ENCODE measurements around the gene RASA3. TPM values are rescaled to one million over a fixed set of nuclear protein-coding genes. Genes with fewer than 3 reads are reported as not detected.

RASA3 gene
- polyA plus RNA-seq, 3 donors: 9.0 to 32.6 (median 16.6) TPM

GRCh38 chr13:113991676-113992179, 140.7 kb downstream of the RASA3 start:
- peaks cover 0 to 28% (median 0%) of the 10 kb centered on the region in 7 donors for H3K9me3 Mint-ChIP-seq
- Histone ChIP-seq H3K27me3 (ENCODE audit: control insufficient read depth in 2 of 2, insufficient read depth in 2 of 2, low read length in 2 of 2) (no peaks in the 10 kb centered on the region), H3K27ac (ENCODE audit: low read depth in 1 of 2, low read length in 2 of 2) (no peak overlapping the region), H3K79me2 (ENCODE audit: insufficient read depth, low read length) (no peaks in the 10 kb centered on the region), H4K20me1 (ENCODE audit: insufficient read depth, low read length) (no peaks in the 10 kb centered on the region), H3K36me3 (replicated peaks in 1 of 2; ENCODE audit: control insufficient read depth in 1 of 2, insufficient read depth in 2 of 2, low read length in 2 of 2) (peaks cover 60 to 72% of the 10 kb centered on the region in 2 donors), H3K9ac (ENCODE audit: insufficient read depth, low read length, poor library complexity, severe bottlenecking) (no peak overlapping the region), H2AFZ (ENCODE audit: insufficient read depth, low read depth, low read length, poor library complexity, severe bottlenecking) (no peak overlapping the region), H3K9me3 (replicated peaks in 1 of 2; ENCODE audit: control insufficient read depth in 1 of 2, insufficient read depth in 1 of 2, low read length in 2 of 2) (peaks cover 0 to 3% of the 10 kb centered on the region in 2 donors), H3K4me2 (replicated peaks; ENCODE audit: extremely low read depth, low read length, poor library complexity, severe bottlenecking) (no peak overlapping the region), H3K4me3 (replicated peaks in 1 of 3; ENCODE audit: low read depth in 2 of 3, low read length in 3 of 3) (no peak overlapping the region), H3K4me1 (ENCODE audit: control insufficient read depth in 1 of 2, insufficient read depth in 2 of 2, low read length in 2 of 2) (no peaks in the 10 kb centered on the region)
- H3K4me3 Mint-ChIP-seq: no peak overlapping the region
- peak overlapping the region in 2 of 7 donors; percentile 2 to 3 for H3K27ac Mint-ChIP-seq
- no peaks in the 10 kb centered on the region for H3K4me1 Mint-ChIP-seq
- intact Hi-C loops (cut with micrococcal nuclease): no loop called here
- H3K27me3 Mint-ChIP-seq (ENCODE audit: low read depth in 3 of 3): no peaks in the 10 kb centered on the region
- DNase-seq: no peak
- no peak for TF ChIP-seq CTCF (IDR thresholded peaks at IDR 0.05)
- 91% methylated on average over 6 of the region's 11 CpGs for WGBS (ENCODE audit: insufficient coverage)
- H3K36me3 Mint-ChIP-seq: peaks cover 57 to 65% of the 10 kb centered on the region in 2 donors

- TF ChIP-seq CTCF (IDR thresholded peaks at IDR 0.05): no peak
- Mint-ChIP-seq H3K27ac (no peak overlapping the region), H3K36me3 (peaks cover 55 to 60% of the 10 kb centered on the region in 2 donors), H3K4me1 (no peaks in the 10 kb centered on the region), H3K9me3 (peaks cover 0 to 28% (median 0%) of the 10 kb centered on the region in 7 donors), H3K27me3 (ENCODE audit: low read depth in 3 of 3) (no peaks in the 10 kb centered on the region), H3K4me3 (no peak overlapping the region)
- peaks cover 0 to 3% of the 10 kb centered on the region in 2 donors for H3K9me3 ChIP-seq (replicated peaks in 1 of 2; ENCODE audit: control insufficient read depth in 1 of 2, insufficient read depth in 1 of 2, low read length in 2 of 2)
- H3K27ac ChIP-seq (ENCODE audit: low read depth in 1 of 2, low read length in 2 of 2): no peak overlapping the region
- no peak overlapping the region for H3K4me3 ChIP-seq (replicated peaks in 1 of 3; ENCODE audit: low read depth in 2 of 3, low read length in 3 of 3)
- intact Hi-C loops (cut with micrococcal nuclease): no loop called here
- H3K36me3 ChIP-seq (replicated peaks in 1 of 2; ENCODE audit: control insufficient read depth in 1 of 2, insufficient read depth in 2 of 2, low read length in 2 of 2): peaks cover 55 to 67% of the 10 kb centered on the region in 2 donors
- no peaks in the 10 kb centered on the region for H3K27me3 ChIP-seq (ENCODE audit: control insufficient read depth in 2 of 2, insufficient read depth in 2 of 2, low read length in 2 of 2)
- 96% methylated on average over 9 of the region's 10 CpGs for WGBS (ENCODE audit: insufficient coverage)
- DNase-seq: no peak
- H4K20me1 ChIP-seq (ENCODE audit: insufficient read depth, low read length): no peaks in the 10 kb centered on the region
- no peaks in the 10 kb centered on the region for H3K4me1 ChIP-seq (ENCODE audit: control insufficient read depth in 1 of 2, insufficient read depth in 2 of 2, low read length in 2 of 2)
- no peak overlapping the region for H2AFZ ChIP-seq (ENCODE audit: insufficient read depth, low read depth, low read length, poor library complexity, severe bottlenecking)
- H3K79me2 ChIP-seq (ENCODE audit: insufficient read depth, low read length): no peaks in the 10 kb centered on the region
- H3K9ac ChIP-seq (ENCODE audit: insufficient read depth, low read length, poor library complexity, severe bottlenecking): no peak overlapping the region
- H3K4me2 ChIP-seq (replicated peaks; ENCODE audit: extremely low read depth, low read length, poor library complexity, severe bottlenecking): no peak overlapping the region
Observed at GRCh38 chr13:113991191-113991669, 141.2 kb downstream of the RASA3 start.
